ENCODE measurements around the gene MARCHF3.

DNA sequence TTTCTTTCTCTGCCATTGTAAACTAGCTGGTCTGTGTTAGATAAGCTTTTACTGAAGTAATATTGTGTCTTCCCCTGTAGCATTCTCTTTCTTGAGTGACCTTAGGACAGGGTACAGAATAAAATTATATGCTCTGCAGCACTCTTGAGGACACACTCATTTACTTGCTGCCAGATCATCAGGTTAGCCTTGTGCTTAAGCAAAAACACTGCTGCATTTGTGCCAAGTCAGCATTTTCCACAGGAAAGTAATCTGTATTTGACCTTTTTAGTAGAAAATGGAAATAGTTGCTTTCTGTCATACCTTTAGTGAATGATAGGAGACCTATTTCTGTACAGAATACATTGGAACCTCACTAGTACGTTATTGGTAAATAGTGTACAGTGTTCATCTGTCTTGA, 199.2 kb downstream of the MARCHF3 start:
- TF ChIP-seq, protein P1, sequence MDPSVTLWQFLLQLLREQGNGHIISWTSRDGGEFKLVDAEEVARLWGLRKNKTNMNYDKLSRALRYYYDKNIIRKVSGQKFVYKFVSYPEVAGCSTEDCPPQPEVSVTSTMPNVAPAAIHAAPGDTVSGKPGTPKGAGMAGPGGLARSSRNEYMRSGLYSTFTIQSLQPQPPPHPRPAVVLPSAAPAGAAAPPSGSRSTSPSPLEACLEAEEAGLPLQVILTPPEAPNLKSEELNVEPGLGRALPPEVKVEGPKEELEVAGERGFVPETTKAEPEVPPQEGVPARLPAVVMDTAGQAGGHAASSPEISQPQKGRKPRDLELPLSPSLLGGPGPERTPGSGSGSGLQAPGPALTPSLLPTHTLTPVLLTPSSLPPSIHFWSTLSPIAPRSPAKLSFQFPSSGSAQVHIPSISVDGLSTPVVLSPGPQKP (IDR thresholded peaks at IDR 0.05; ENCODE audit: low read depth, low read length): no peak
- TF ChIP-seq, protein P2, sequence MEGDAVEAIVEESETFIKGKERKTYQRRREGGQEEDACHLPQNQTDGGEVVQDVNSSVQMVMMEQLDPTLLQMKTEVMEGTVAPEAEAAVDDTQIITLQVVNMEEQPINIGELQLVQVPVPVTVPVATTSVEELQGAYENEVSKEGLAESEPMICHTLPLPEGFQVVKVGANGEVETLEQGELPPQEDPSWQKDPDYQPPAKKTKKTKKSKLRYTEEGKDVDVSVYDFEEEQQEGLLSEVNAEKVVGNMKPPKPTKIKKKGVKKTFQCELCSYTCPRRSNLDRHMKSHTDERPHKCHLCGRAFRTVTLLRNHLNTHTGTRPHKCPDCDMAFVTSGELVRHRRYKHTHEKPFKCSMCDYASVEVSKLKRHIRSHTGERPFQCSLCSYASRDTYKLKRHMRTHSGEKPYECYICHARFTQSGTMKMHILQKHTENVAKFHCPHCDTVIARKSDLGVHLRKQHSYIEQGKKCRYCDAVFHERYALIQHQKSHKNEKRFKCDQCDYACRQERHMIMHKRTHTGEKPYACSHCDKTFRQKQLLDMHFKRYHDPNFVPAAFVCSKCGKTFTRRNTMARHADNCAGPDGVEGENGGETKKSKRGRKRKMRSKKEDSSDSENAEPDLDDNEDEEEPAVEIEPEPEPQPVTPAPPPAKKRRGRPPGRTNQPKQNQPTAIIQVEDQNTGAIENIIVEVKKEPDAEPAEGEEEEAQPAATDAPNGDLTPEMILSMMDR (IDR thresholded peaks at IDR 0.05 in 2 of 3, conservative IDR thresholded peaks at IDR 0.05 in 1 of 3; ENCODE audit: control insufficient read depth in 2 of 3, extremely low read depth in 1 of 3, insufficient read depth in 1 of 3, low read depth in 3 of 3, low read length in 3 of 3): no peak
- TF ChIP-seq RAD21 (IDR thresholded peaks at IDR 0.05; ENCODE audit: insufficient read depth, low read depth, low read length): no peak
- TF ChIP-seq RFX5 (IDR thresholded peaks at IDR 0.05; ENCODE audit: low read depth, low read length): no peak

All from GM12878 (cell line).